Thymus (tissue), 11 donors: ENCODE results near the gene HAUS7. TPM values are rescaled to one million over a fixed set of nuclear protein-coding genes. Genes with fewer than 3 reads are reported as not detected.
"Not testable (repeated sequence)": the region's sequence is repeated elsewhere in the genome, so short reads cannot be mapped to it uniquely, and the experiment has no call there.

Experiments
- DNase-seq, 9 donors: peaks; one replicate each; pipeline ENCODE4 v3.0.0-alpha.2; 2013; ENCODE audit warnings: low spot score in 9 of 9, low read depth in 6 of 9, missing footprints in 1 of 9
- H3K27ac ChIP-seq, 2 donors: one replicate each; pipeline ENCODE4 v1.5.1; 2013; ENCODE audit warnings: control low read depth in 1 of 2, low read depth in 1 of 2, low read length in 1 of 2, mild to moderate bottlenecking in 1 of 2, moderate library complexity in 1 of 2
- H3K27me3 ChIP-seq, 2 donors: one replicate each; pipeline ENCODE4 v1.5.1; 2013; ENCODE audit warnings: low read length in 1 of 2; ENCODE audit not compliant: control insufficient read depth in 2 of 2, insufficient read depth in 1 of 2
- H3K36me3 ChIP-seq, 2 donors: one replicate each; pipeline ENCODE4 v1.5.1; 2013; ENCODE audit warnings: low read length in 1 of 2, mild to moderate bottlenecking in 1 of 2, moderate library complexity in 1 of 2; ENCODE audit not compliant: control insufficient read depth in 2 of 2, insufficient read depth in 2 of 2
- H3K4me1 ChIP-seq, 2 donors: one replicate each; pipeline ENCODE4 v1.5.1; 2013; ENCODE audit warnings: low read length in 2 of 2; ENCODE audit not compliant: control insufficient read depth in 2 of 2, insufficient read depth in 2 of 2
- H3K4me3 ChIP-seq, 2 donors: one replicate each; pipeline ENCODE4 v1.5.1; 2013; ENCODE audit warnings: low read length in 2 of 2, control low read depth in 1 of 2, mild to moderate bottlenecking in 1 of 2
- H3K9me3 ChIP-seq, 2 donors: one replicate each; pipeline ENCODE4 v1.5.1; 2013; ENCODE audit warnings: low read length in 1 of 2, mild to moderate bottlenecking in 1 of 2; ENCODE audit not compliant: control insufficient read depth in 2 of 2, insufficient read depth in 1 of 2
- WGBS: extraction: QIAGEN DNeasy Blood & Tissue Kit; methylation state at CpG from one replicate; pipeline ENCODE4 v1.1.7; 2013; 5-methylcytosine and 5-hydroxymethylcytosine counted together
- polyA plus RNA-seq: library from polyadenylated mRNA; stranded (reverse); fragments of 200-250 nt; gene quantifications from one replicate; pipeline ENCODE4 v1.2.3, GENCODE V29; 2013
- total RNA-seq: library from RNA; stranded (reverse); fragments of 120-200 nt; gene quantifications from one replicate; pipeline ENCODE4 v1.2.4, GENCODE V29; 2013
- donor health status: healthy.

Gene HAUS7
- total and polyA plus RNA-seq, 2 donors = 19.1 to 47.6 TPM

DNA sequence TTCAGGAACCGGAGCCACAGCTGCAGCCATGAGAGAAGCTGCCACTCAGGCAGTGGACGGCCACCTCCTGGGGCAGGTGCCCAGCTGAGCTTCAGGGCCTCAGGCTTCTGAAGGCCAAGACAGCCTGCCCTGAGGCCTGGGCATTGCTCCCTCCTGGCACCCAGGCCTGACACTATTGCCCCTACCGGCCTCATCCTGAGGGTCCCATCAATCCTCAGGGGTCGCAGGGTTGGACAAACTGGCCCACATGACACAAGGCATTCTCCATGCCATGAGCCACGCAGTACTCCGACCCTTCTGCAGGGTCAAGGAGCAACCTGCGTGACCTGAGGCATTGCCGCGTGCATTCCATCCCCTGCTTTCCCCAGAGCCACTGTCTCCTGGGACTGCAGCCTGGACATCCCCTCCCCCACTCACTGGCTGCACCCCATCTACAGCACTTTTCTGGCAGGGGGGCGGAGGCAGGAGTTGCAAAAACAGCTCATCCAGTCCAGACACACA is 62.1 kb downstream of the HAUS7 start:
- Histone ChIP-seq H3K9me3 (no peaks in the 10 kb centered on the region), H3K36me3 (no peaks in the 10 kb centered on the region)
- DNase-seq = no peak

DNA sequence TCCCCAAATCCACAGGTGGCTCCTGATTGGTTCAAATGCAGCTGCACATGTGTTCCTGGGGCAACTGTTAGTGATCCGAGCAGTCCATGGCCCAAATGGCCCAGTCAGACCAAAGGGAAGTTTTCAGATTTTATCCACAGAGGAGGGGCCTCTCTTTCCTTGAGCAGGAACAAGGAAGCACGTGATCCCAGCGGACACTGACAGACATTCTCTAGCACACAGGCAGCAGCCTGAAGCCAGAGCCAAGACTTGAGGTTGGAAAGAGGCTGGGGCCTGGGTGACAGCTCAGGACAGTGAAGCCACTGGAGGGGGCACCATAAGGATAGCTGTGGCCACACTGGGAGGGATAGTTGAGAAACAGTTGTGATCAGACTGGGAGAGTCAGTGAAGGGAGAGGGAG is 62.6 kb downstream of the HAUS7 start:
- Histone ChIP-seq H3K27ac (no peak overlapping the region), H3K9me3 (no peaks in the 10 kb centered on the region), H3K27me3 (peaks cover 0 to 22% of the 10 kb centered on the region in 2 donors), H3K4me1 (peaks cover 0 to 6% of the 10 kb centered on the region in 2 donors), H3K4me3 (no peak overlapping the region), H3K36me3 (no peaks in the 10 kb centered on the region)
- 93% methylated on average over 3 of the region's 3 CpGs for WGBS
- no peak for DNase-seq

More for the DNA sequence above, 62.1 kb downstream of the HAUS7 start:
- 98% methylated on average over 10 of the region's 10 CpGs for WGBS
- Histone ChIP-seq H3K27me3 (peaks cover 0 to 25% of the 10 kb centered on the region in 2 donors), H3K4me1 (peaks cover 0 to 6% of the 10 kb centered on the region in 2 donors), H3K27ac (no peak overlapping the region), H3K4me3 (no peak overlapping the region)

DNA sequence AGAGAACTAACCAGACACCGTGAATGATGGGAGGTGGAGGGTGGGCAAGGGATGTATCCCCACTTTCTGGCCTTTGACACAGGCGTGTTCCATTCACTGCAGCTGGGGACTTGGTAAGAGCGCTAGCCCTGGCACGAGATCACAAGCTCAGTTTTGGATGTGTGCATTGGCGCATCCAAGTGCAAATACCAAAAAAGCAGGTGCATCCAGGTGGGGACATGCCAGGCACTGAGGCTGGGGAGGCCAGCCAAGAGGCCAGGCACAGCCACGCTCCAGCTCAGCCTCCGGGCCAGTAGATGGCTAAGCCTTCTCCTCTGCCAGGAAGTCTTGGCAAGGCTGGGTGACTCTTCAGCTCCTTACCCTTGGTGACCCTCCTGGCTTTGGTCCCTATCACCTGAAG is 63.5 kb downstream of the HAUS7 start:
- DNase-seq = no peak

DNA sequence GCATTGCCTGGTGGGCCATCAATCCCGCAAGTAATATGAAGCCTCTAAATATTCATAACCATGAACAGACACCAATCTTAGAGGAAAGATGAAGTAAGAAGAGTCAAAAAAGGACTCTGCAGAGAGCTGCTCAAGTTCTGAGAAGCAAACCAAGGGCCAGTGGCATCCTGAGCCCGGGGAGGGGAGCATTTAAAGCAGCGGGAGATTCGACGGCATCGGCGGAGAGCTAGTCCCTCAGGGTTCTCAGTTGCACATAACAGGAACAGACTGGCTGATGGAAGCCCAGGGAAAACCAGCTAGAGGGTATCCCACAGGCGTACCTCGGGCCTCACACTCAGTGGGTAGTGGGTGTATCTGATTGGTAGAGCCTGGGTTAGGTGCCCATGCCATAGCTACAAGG is 64.4 kb downstream of the HAUS7 start:
- no peak overlapping the region for H3K27ac ChIP-seq
- 99% methylated on average over 9 of the region's 9 CpGs for WGBS
- no peaks in the 10 kb centered on the region for H3K4me1 ChIP-seq
- H3K9me3 ChIP-seq = peaks cover 0 to 4% of the 10 kb centered on the region in 2 donors
- no peak for DNase-seq
- no peaks in the 10 kb centered on the region for H3K36me3 ChIP-seq
- H3K4me3 ChIP-seq = no peak overlapping the region
- H3K27me3 ChIP-seq = peaks cover 0 to 7% of the 10 kb centered on the region in 2 donors

More for the DNA sequence above, 63.5 kb downstream of the HAUS7 start:
- Histone ChIP-seq H3K36me3 (no peaks in the 10 kb centered on the region), H3K9me3 (no peaks in the 10 kb centered on the region), H3K27me3 (peaks cover 0 to 15% of the 10 kb centered on the region in 2 donors), H3K4me3 (no peak overlapping the region), H3K27ac (no peak overlapping the region), H3K4me1 (peaks cover 0 to 5% of the 10 kb centered on the region in 2 donors)
- 93% methylated on average over 7 of the region's 7 CpGs for WGBS

DNA sequence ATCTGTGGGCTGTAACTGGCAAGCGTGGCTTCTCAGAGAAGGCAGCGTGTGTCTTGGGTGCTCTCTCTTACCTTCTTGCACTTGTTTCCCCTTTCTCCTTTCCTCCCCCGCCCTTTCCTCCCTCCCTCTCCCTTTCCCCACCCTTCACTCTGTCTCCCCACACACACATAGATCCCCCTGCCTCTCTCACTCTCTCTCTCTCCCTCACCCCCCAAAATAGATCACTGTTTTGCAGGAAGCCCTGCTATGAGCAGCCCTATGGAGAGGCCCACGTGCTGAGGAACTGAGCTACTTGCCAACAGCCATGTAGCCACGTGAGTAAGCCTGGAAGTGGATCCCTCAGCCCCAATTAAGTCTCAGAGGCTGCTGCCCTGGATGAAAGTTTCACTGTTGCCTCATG is 65.0 kb downstream of the HAUS7 start:
- Histone ChIP-seq H3K27ac (no peak overlapping the region), H3K4me3 (no peak overlapping the region), H3K9me3 (peaks cover 0 to 4% of the 10 kb centered on the region in 2 donors), H3K36me3 (no peaks in the 10 kb centered on the region), H3K27me3 (peaks cover 0 to 1% of the 10 kb centered on the region in 2 donors), H3K4me1 (no peaks in the 10 kb centered on the region)
- 15% methylated on average over 5 of the region's 5 CpGs for WGBS
- no peak for DNase-seq

DNA sequence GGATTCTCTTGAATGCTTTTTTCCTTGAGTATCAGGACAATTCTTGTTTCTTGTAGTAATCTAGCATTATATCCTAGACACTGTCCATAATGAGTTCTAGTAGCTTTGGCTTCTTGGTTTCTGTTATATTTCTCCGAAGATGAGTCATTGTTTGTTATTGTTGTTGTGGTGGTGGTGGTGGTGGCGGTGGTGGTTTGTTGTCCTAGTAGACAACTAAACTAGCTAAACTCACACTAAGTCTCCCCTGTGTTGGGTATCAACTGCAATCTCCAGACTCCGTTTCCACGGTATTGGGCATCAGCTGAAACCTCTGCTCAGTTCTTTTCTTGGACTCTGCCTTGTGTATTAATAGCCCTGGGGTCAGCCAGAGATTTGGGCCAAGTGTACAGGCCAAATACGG is 66.0 kb downstream of the HAUS7 start:
- not testable (repeated sequence) for H3K27me3 ChIP-seq, DNase-seq, H3K4me3 ChIP-seq, H3K27ac ChIP-seq, H3K36me3 ChIP-seq, H3K4me1 ChIP-seq, H3K9me3 ChIP-seq
- 97% methylated on average over 5 of the region's 5 CpGs for WGBS

- H3K27me3 ChIP-seq = no peaks in the 10 kb centered on the region
- H3K27ac ChIP-seq = no peak within 1 kb of the TSS
- peaks cover 0 to 4% of the 10 kb centered on the region in 2 donors for H3K9me3 ChIP-seq
- H3K36me3 ChIP-seq = no peaks in the 10 kb centered on the region
- 98% methylated on average over 29 of the region's 29 CpGs for WGBS
- no peak for DNase-seq
- no peak within 1 kb of the TSS for H3K4me3 ChIP-seq
- no peaks in the 10 kb centered on the region for H3K4me1 ChIP-seq
Measured at GRCh38 chrX:153401133-153401764, 69.1 kb downstream of the HAUS7 start, which contains the start of gene PNMA6E. TSS of gene PNMA6E (minus strand) at chrX:153401350. CDS start at chrX:153398849, 2,501 bp downstream.

DNA sequence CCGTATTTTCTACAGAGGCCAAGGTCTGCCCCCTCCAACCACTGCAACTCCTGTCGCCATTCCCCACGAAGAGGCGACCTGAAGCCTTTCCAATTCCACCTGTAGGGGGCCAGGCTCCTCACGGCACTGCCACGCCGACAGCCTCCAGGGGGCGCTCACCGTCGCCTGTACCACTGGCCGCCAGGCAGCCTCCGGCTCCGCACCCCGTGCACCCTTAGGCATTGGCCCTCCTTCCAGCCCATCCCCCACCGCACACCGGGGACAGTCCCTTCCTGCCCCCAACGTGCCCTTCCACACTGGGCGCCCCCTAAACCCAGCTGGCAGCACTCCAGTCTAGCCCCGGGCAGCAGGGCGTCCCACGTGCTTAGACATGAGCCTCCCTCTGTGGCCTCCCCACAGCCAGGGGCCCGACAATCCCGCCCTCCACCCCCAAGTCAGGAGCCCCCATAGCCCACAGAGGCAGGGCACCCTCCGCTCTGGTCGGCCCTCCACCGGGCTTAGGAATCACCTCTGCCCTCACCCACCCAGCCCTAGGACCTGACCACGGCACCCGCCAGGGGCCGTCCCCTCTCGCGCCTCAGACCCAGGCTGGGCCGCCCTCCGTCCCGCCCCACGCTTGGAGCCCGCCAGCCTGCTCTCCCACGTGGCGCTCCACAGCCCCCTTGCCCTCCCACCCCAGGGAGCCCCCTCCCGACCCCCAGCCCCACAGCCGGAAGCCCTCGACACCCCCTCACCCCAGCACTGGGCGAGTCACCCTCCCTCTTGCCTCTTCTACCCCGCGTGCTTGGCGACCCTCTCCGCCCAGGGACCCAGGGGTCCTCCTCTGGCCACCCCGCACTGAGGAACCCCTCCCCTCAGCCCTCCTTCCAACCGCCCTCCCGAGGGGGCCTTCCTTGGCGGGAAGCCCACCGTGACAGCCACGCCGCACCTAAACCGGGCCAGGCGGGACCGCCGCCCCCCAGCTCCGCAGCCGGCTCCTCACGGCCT is 69.9 kb downstream of the HAUS7 start:
- WGBS = 80% methylated on average over 60 of the region's 60 CpGs
- Histone ChIP-seq H3K36me3 (no peaks in the 10 kb centered on the region), H3K4me3 (no peak overlapping the region), H3K4me1 (no peaks in the 10 kb centered on the region), H3K27me3 (no peaks in the 10 kb centered on the region), H3K27ac (no peak overlapping the region), H3K9me3 (peaks cover 0 to 4% of the 10 kb centered on the region in 2 donors)
- peak in 2 of 9 donors; percentile 20 to 23 for DNase-seq
